GM12872 (cell line): Measurements from ENCODE around the gene ZNF384.

Source experiments
- TF ChIP-seq, protein P1 (sequence below): IDR thresholded peaks from 3 replicates; pipeline ENCODE4 v1.5.1; 2011; ENCODE audit warnings: low read depth, mild to moderate bottlenecking, low read length, moderate library complexity; ENCODE audit not compliant: insufficient read depth

ZNF384 gene

GRCh38 chr12:6685814-6686213, 3.4 kb downstream of the ZNF384 start:
- TF ChIP-seq, protein P1, sequence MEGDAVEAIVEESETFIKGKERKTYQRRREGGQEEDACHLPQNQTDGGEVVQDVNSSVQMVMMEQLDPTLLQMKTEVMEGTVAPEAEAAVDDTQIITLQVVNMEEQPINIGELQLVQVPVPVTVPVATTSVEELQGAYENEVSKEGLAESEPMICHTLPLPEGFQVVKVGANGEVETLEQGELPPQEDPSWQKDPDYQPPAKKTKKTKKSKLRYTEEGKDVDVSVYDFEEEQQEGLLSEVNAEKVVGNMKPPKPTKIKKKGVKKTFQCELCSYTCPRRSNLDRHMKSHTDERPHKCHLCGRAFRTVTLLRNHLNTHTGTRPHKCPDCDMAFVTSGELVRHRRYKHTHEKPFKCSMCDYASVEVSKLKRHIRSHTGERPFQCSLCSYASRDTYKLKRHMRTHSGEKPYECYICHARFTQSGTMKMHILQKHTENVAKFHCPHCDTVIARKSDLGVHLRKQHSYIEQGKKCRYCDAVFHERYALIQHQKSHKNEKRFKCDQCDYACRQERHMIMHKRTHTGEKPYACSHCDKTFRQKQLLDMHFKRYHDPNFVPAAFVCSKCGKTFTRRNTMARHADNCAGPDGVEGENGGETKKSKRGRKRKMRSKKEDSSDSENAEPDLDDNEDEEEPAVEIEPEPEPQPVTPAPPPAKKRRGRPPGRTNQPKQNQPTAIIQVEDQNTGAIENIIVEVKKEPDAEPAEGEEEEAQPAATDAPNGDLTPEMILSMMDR = no peak

- TF ChIP-seq, protein P1 = peak; percentile 62
Observed at GRCh38 chr12:6684609-6685008, 4.6 kb downstream of the ZNF384 start.

GRCh38 chr12:6676962-6677361, 12.2 kb downstream of the ZNF384 start:
- TF ChIP-seq, protein P1 = no peak

- TF ChIP-seq, protein P1 = no peak
Observed at GRCh38 chr12:6672143-6672542, 17.0 kb downstream of the ZNF384 start.

DNA sequence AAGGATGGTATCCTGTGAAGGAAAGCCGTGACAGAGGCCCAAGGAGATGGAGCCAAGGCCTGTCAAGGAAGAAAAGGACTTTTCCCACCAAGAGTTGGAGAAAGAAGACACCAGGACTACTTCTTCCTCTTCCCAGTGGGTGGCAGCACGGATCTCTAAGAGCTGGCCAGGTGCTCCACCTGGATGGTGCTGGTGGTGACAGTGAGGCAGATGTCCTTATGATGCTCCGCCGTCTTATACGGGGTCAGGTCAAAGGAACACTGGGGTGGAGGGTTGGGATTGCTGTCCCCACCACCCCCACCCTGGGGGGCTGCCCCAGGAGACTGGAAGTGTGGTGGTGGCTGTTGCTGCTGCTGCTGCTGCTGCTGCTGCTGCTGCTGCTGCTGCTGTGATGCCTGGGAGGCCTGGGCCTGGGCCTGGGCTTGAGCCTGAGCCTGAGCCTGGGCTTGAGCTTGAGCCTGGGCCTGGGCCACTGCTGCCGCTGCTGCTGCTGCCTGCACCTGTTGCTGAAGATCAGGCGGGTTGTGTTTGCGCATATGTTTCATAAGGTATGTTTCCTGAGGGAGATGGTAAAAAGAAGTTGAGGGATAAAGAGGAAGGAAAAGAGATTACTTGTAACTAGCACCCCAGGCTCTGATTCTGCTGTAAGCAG, 21.5 kb downstream of the ZNF384 start:
- TF ChIP-seq, protein P1 = peak; percentile 45; the same call in 2 of the 3 replicates

DNA sequence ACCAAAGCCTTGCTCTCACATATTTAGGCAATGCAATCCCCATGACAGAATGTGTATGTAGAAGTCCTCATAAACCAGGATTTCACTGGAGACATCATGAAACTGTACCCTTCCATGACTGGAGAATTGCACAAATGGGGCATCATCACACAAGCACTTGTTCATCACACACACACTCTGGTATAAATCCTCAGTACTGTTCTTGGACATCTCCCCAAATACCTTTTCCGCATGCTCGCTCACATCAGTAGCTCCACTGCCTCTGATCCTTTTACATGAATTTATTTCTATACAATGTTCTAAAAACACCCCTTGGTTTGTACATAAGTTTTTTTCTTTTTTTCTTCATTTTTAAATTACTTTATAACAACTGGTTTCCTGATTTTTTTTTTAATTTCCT, 23.0 kb downstream of the ZNF384 start:
- TF ChIP-seq, protein P1 = no peak

DNA sequence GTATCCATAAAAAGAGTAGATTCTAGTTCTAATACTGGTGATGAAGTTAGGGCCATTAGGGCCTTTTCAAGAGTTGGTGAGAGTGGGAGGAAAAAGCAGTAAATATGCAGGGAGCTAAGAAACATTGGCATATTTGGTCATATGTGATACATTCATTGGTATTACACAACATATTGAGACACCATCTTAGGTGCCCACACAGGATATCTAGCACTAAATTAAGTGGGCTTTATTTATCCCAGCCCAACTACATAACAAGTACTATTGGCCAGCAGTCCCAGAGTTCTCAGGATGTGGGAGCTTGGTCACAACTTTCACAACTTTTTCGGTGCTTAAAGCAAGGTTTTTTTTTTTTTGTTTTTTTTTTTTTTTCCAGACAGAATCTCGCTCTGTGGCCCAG, 24.3 kb downstream of the ZNF384 start:
- TF ChIP-seq, protein P1 = no peak
